Fibroblast of skin of right biceps (primary cell): Measurements from ENCODE around the gene DQX1.
"Not testable (repeated sequence)": the region's sequence is repeated elsewhere in the genome, so short reads cannot be mapped to it uniquely, and the experiment has no call there.

Experiments
- DNase-seq: peaks from one replicate; pipeline ENCODE4 v3.0.0-alpha.2; 2013

DQX1 gene

GRCh38 chr2:74525717-74526648, at the start of gene DQX1:
Gene DQX1, minus strand, starts transcription at chr2:74526231. Its CDS starts 502 bp downstream, at chr2:74525729.
- peak; percentile 42 for DNase-seq

GRCh38 chr2:74575320-74575719, 49.3 kb upstream of the DQX1 start:
- DNase-seq: no peak

- peak; percentile 85 for DNase-seq
Observed at GRCh38 chr2:74573747-74574562, 47.9 kb upstream of the DQX1 start.

GRCh38 chr2:74572178-74572925, 46.3 kb upstream of the DQX1 start:
- no peak for DNase-seq

GRCh38 chr2:74571058-74571457, 45.0 kb upstream of the DQX1 start:
- no peak for DNase-seq

GRCh38 chr2:74569686-74570085, 43.7 kb upstream of the DQX1 start:
- no peak for DNase-seq

- peak; percentile 88 for DNase-seq
Observed at GRCh38 chr2:74567881-74568280, 41.9 kb upstream of the DQX1 start.

- DNase-seq: peak; percentile 99
Observed at GRCh38 chr2:74566754-74567085, 40.7 kb upstream of the DQX1 start.

- DNase-seq: no peak
Observed at GRCh38 chr2:74566076-74566753, 40.2 kb upstream of the DQX1 start.

GRCh38 chr2:74564222-74564621, 38.2 kb upstream of the DQX1 start:
- DNase-seq: peak; percentile 87

GRCh38 chr2:74562126-74562775, 36.2 kb upstream of the DQX1 start:
- no peak for DNase-seq

GRCh38 chr2:74561022-74561421, 35.0 kb upstream of the DQX1 start:
- not testable (repeated sequence) for DNase-seq

GRCh38 chr2:74560591-74560990, 34.6 kb upstream of the DQX1 start:
- no peak for DNase-seq

GRCh38 chr2:74559912-74560311, 33.9 kb upstream of the DQX1 start:
- DNase-seq: no peak

- DNase-seq: no peak
Observed at GRCh38 chr2:74558284-74559230, 32.5 kb upstream of the DQX1 start.

GRCh38 chr2:74556831-74557370, 30.9 kb upstream of the DQX1 start:
- DNase-seq: no peak

GRCh38 chr2:74556159-74556558, 30.1 kb upstream of the DQX1 start:
- no peak for DNase-seq

- no peak for DNase-seq
Observed at GRCh38 chr2:74555610-74556103, 29.6 kb upstream of the DQX1 start.

GRCh38 chr2:74554820-74555531, 28.9 kb upstream of the DQX1 start:
- no peak for DNase-seq
